ENCODE data around the gene TRIM13. TPM values are rescaled to one million over a fixed set of nuclear protein-coding genes. Genes with fewer than 3 reads are reported as not detected.
A peak's percentile ranks its signal among the peaks of the same experiment; 100 is the strongest.

TRIM13 gene
- total RNA-seq, 3 donors from 2014 or later, result 16.0 to 28.8 (median 22.9) TPM

GRCh38 chr13:49998714-49999624 is 2.1 kb downstream of the TRIM13 start:
- no peak for TF ChIP-seq CTCF (IDR thresholded peaks at IDR 0.05)
- no peak for TF ChIP-seq POLR2AphosphoS5 (IDR thresholded peaks at IDR 0.05)
- no peak for TF ChIP-seq POLR2A (IDR thresholded peaks at IDR 0.05)
- intact Hi-C loops (cut with DNase I; ENCODE audit: low total_unique reads), result loop anchor here (10.0 kb wide), 1 partner anchor 126 kb away; no protein-coding TSS in a partner anchor
- peak overlapping the region in 1 of 3 donors; percentile 89 for H3K4me3 ChIP-seq
- H3K4me1 ChIP-seq, result peaks cover 0 to 3% of the 10 kb centered on the region in 2 donors
- H3K27ac ChIP-seq, result no peak overlapping the region
- H3K27me3 ChIP-seq, result no peaks in the 10 kb centered on the region
- DNase-seq (ENCODE audit: low spot score in 2 of 2), result no peak
- H3K9me3 ChIP-seq, result no peaks in the 10 kb centered on the region
- H3K36me3 ChIP-seq, result no peaks in the 10 kb centered on the region

- Histone ChIP-seq H3K4me3 (no peak overlapping the region), H3K27ac (no peak overlapping the region)
- TF ChIP-seq CTCF (IDR thresholded peaks at IDR 0.05), result no peak
- TF ChIP-seq POLR2AphosphoS5 (IDR thresholded peaks at IDR 0.05), result no peak
- TF ChIP-seq POLR2A (IDR thresholded peaks at IDR 0.05), result no peak
Observed at GRCh38 chr13:50001287-50001686, 4.4 kb downstream of the TRIM13 start.

GRCh38 chr13:50006426-50007135 is 9.7 kb downstream of the TRIM13 start:
- H3K9me3 ChIP-seq, result no peaks in the 10 kb centered on the region
- H3K27me3 ChIP-seq, result no peaks in the 10 kb centered on the region
- TF ChIP-seq POLR2AphosphoS5 (IDR thresholded peaks at IDR 0.05), result no peak
- no peak overlapping the region for H3K27ac ChIP-seq
- no peak overlapping the region for H3K4me3 ChIP-seq
- intact Hi-C loops (cut with DNase I; ENCODE audit: low total_unique reads), result no loop called here
- no peaks in the 10 kb centered on the region for H3K4me1 ChIP-seq
- no peak for DNase-seq (ENCODE audit: low spot score in 2 of 2)
- no peaks in the 10 kb centered on the region for H3K36me3 ChIP-seq

More at GRCh38 chr13:50001287-50001686, 4.4 kb downstream of the TRIM13 start:
- H3K36me3 ChIP-seq, result no peaks in the 10 kb centered on the region
- H3K27me3 ChIP-seq, result no peaks in the 10 kb centered on the region
- intact Hi-C loops (cut with DNase I; ENCODE audit: low total_unique reads), result no loop called here
- H3K9me3 ChIP-seq, result no peaks in the 10 kb centered on the region
- H3K4me1 ChIP-seq, result peaks cover 0 to 3% of the 10 kb centered on the region in 2 donors
- DNase-seq (ENCODE audit: low spot score in 2 of 2), result no peak

GRCh38 chr13:50011461-50011860 is 14.6 kb downstream of the TRIM13 start:
- Histone ChIP-seq H3K9me3 (no peaks in the 10 kb centered on the region), H3K36me3 (no peaks in the 10 kb centered on the region), H3K4me3 (no peak overlapping the region), H3K4me1 (no peaks in the 10 kb centered on the region), H3K27me3 (no peaks in the 10 kb centered on the region), H3K27ac (no peak overlapping the region)
- intact Hi-C loops (cut with DNase I; ENCODE audit: low total_unique reads), result no loop called here
- TF ChIP-seq CTCF (IDR thresholded peaks at IDR 0.05), result no peak
- no peak for TF ChIP-seq POLR2AphosphoS5 (IDR thresholded peaks at IDR 0.05)
- TF ChIP-seq POLR2A (IDR thresholded peaks at IDR 0.05), result no peak
- DNase-seq (ENCODE audit: low spot score in 2 of 2), result no peak

- Histone ChIP-seq H3K4me1 (no peaks in the 10 kb centered on the region), H3K9me3 (no peaks in the 10 kb centered on the region), H3K27ac (no peak overlapping the region), H3K27me3 (no peaks in the 10 kb centered on the region), H3K36me3 (no peaks in the 10 kb centered on the region), H3K4me3 (no peak overlapping the region)
- intact Hi-C loops (cut with DNase I; ENCODE audit: low total_unique reads), result no loop called here
- no peak for TF ChIP-seq POLR2A (IDR thresholded peaks at IDR 0.05)
- TF ChIP-seq POLR2AphosphoS5 (IDR thresholded peaks at IDR 0.05), result no peak
- TF ChIP-seq CTCF (IDR thresholded peaks at IDR 0.05), result no peak
- no peak for DNase-seq (ENCODE audit: low spot score in 2 of 2)
Observed at GRCh38 chr13:50012396-50013169, 15.7 kb downstream of the TRIM13 start.
